NT2/D1 (cell line): ENCODE results near the gene IL18BP.

Source experiments
- YY1 ChIP-seq: IDR thresholded peaks from 2 replicates; pipeline ENCODE4 v1.6.1; 2011; ENCODE audit not compliant: insufficient read length, insufficient read depth
- ZNF274 ChIP-seq: IDR thresholded peaks from 2 replicates; pipeline ENCODE4 v1.6.1; 2011; ENCODE audit warnings: mild to moderate bottlenecking, low read depth, low read length

DNA sequence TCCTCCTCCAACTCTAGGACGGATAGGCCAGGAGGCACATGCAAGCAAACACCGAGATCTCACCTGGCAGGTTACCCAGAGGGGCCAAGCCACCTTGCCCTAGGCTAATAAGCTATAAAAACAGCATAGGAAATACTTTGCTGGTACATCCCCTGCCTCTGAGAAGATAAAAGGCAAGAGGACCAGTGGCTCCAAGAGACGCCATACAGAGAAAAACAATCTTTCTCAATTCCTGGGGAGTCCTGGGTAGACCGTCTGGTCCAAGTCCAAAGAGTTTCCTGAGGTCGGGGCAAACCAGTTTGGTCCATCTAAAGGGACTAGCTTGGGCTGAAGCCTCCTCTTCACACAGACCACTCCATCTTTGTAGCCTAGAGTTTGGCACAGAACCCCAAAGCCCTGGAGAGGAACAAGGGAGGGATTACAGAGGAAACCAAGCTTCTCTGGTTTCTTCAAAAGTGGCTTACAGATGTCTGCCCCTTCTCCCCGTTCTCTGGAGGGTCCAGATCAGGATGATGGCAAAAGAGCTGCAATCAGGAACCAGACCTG, 41.2 kb downstream of the IL18BP start:
- TF ChIP-seq YY1 (no peak), ZNF274 (no peak)
